ENCODE results near the gene DEK. TPM values are rescaled to one million over a fixed set of nuclear protein-coding genes. Genes with fewer than 3 reads are reported as not detected.

DEK gene
- total and polyA plus RNA-seq, 2 of the 13 experiments (the other 11 are each of a cell fraction or from before 2014, with no cell fraction given) = 53.2 to 276 TPM

DNA sequence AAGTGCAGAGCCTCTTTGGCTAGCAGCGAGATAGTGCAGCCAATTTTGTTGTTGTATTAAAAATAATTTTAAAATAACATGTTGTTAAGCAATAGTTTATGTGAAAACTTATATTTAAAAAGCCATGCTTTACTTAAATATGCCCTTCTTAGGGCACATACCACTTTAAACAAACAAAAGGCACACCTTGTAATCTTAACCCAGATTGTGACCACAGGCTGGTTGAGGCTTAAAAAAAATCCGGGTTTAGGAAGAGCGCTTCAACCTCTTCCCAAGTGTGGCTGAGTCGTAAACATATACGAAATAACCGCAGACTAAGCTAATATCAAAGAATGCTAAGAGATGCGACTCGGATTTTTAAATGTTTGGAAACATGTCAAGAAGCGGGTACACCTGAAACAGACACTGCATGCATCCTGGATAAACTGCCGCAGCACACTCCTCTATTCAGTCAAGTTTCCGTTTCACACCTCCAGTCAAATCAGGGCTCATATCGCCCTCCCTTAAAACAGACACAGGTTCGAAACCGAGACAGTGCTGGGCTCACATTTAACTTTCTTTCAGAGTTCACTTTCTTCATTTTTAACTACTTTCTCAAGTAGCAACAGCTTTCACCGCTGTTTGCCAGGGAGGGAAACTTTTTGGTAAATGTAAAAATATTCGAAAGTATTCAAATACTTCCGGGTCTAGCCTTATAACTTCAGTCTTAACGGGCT is 1.5 kb downstream of the DEK start:
- H3K27me3 ChIP-seq (ENCODE audit: control insufficient read depth in 1 of 2, insufficient read depth in 2 of 2, low read length in 2 of 2) = no peaks in the 10 kb centered on the region; a peak in 1 of 5 replicates
- CTCF ChIA-PET (ENCODE audit: low intra/inter-chr PET ratio, low total read pairs) = no interaction called here
- TF ChIP-seq MAZ (IDR thresholded peaks at IDR 0.05; ENCODE audit: borderline replicate concordance, low read depth, low read length) (no peak), MAZ (CRISPR knock-in tag; IDR thresholded peaks at IDR 0.05; ENCODE audit: low read depth) (no peak), ZNF296 (CRISPR knock-in tag; conservative IDR thresholded peaks at IDR 0.05) (no peak), ZSCAN29 (CRISPR knock-in tag; conservative IDR thresholded peaks at IDR 0.05) (peak; percentile 79; the same call in 1 of the 2 replicates), HDAC2 (CRISPR knock-in tag; IDR thresholded peaks at IDR 0.05) (no peak), SMAD3 (CRISPR knock-in tag; IDR thresholded peaks at IDR 0.05) (no peak), ELF3 (CRISPR knock-in tag; IDR thresholded peaks at IDR 0.05) (peak; percentile 20; the same call in 1 of the 2 replicates), ZNF777 (CRISPR knock-in tag; IDR thresholded peaks at IDR 0.05) (no peak), POGZ (CRISPR knock-in tag; IDR thresholded peaks at IDR 0.05) (peak; percentile 16; the same call in 1 of the 2 replicates), NR2C2 (CRISPR knock-in tag; IDR thresholded peaks at IDR 0.05; ENCODE audit: borderline replicate concordance) (no peak), ISL2 (CRISPR knock-in tag; IDR thresholded peaks at IDR 0.05) (no peak)
- TF ChIP-seq, protein P1, sequence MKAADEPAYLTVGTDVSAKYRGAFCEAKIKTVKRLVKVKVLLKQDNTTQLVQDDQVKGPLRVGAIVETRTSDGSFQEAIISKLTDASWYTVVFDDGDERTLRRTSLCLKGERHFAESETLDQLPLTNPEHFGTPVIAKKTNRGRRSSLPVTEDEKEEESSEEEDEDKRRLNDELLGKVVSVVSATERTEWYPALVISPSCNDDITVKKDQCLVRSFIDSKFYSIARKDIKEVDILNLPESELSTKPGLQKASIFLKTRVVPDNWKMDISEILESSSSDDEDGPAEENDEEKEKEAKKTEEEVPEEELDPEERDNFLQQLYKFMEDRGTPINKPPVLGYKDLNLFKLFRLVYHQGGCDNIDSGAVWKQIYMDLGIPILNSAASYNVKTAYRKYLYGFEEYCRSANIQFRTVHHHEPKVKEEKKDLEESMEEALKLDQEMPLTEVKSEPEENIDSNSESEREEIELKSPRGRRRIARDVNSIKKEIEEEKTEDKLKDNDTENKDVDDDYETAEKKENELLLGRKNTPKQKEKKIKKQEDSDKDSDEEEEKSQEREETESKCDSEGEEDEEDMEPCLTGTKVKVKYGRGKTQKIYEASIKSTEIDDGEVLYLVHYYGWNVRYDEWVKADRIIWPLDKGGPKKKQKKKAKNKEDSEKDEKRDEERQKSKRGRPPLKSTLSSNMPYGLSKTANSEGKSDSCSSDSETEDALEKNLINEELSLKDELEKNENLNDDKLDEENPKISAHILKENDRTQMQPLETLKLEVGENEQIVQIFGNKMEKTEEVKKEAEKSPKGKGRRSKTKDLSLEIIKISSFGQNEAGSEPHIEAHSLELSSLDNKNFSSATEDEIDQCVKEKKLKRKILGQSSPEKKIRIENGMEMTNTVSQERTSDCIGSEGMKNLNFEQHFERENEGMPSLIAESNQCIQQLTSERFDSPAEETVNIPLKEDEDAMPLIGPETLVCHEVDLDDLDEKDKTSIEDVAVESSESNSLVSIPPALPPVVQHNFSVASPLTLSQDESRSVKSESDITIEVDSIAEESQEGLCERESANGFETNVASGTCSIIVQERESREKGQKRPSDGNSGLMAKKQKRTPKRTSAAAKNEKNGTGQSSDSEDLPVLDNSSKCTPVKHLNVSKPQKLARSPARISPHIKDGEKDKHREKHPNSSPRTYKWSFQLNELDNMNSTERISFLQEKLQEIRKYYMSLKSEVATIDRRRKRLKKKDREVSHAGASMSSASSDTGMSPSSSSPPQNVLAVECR (CRISPR knock-in tag; IDR thresholded peaks at IDR 0.05; ENCODE audit: borderline replicate concordance) = no peak
- TF ChIP-seq, protein P2, sequence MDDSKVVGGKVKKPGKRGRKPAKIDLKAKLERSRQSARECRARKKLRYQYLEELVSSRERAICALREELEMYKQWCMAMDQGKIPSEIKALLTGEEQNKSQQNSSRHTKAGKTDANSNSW (CRISPR knock-in tag; IDR thresholded peaks at IDR 0.05; ENCODE audit: borderline replicate concordance) = no peak
- TF ChIP-seq, protein P3, sequence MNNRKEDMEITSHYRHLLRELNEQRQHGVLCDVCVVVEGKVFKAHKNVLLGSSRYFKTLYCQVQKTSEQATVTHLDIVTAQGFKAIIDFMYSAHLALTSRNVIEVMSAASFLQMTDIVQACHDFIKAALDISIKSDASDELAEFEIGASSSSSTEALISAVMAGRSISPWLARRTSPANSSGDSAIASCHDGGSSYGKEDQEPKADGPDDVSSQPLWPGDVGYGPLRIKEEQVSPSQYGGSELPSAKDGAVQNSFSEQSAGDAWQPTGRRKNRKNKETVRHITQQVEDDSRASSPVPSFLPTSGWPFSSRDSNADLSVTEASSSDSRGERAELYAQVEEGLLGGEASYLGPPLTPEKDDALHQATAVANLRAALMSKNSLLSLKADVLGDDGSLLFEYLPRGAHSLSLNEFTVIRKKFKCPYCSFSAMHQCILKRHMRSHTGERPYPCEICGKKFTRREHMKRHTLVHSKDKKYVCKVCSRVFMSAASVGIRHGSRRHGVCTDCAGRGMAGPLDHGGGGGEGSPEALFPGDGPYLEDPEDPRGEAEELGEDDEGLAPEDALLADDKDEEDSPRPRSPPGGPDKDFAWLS (CRISPR knock-in tag; IDR thresholded peaks at IDR 0.05; ENCODE audit: borderline replicate concordance) = no peak
- TF ChIP-seq, protein P4, sequence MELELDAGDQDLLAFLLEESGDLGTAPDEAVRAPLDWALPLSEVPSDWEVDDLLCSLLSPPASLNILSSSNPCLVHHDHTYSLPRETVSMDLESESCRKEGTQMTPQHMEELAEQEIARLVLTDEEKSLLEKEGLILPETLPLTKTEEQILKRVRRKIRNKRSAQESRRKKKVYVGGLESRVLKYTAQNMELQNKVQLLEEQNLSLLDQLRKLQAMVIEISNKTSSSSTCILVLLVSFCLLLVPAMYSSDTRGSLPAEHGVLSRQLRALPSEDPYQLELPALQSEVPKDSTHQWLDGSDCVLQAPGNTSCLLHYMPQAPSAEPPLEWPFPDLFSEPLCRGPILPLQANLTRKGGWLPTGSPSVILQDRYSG (CRISPR knock-in tag; IDR thresholded peaks at IDR 0.05) = 0 out of 2 replicates have a peak, but pooled peaks have one; percentile 46
- TF ChIP-seq, protein P5, sequence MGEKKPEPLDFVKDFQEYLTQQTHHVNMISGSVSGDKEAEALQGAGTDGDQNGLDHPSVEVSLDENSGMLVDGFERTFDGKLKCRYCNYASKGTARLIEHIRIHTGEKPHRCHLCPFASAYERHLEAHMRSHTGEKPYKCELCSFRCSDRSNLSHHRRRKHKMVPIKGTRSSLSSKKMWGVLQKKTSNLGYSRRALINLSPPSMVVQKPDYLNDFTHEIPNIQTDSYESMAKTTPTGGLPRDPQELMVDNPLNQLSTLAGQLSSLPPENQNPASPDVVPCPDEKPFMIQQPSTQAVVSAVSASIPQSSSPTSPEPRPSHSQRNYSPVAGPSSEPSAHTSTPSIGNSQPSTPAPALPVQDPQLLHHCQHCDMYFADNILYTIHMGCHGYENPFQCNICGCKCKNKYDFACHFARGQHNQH (CRISPR knock-in tag; IDR thresholded peaks at IDR 0.05) = no peak

More for the DNA sequence above, 1.5 kb downstream of the DEK start:
- POLR2A ChIA-PET = no interaction called here
- Histone ChIP-seq H3K4me3 (replicated peaks in 1 of 3; ENCODE audit: insufficient read depth in 1 of 3, low read depth in 2 of 3, low read length in 3 of 3) (peak overlapping the region; percentile 80 to 95 (median 90)), H3K4me1 (ENCODE audit: insufficient read depth, low read length) (peaks cover 70% of the 10 kb centered on the region), H3K79me2 (ENCODE audit: insufficient read depth, low read length) (peaks cover 62% of the 10 kb centered on the region), H3K27ac (ENCODE audit: extremely low read length, insufficient read depth, low read length) (peak overlapping the region; percentile 92), H3K9ac (ENCODE audit: insufficient read depth, low read depth, low read length) (peak overlapping the region; percentile 84), H2AFZ (ENCODE audit: low read length) (peak overlapping the region; percentile 21), H3K36me3 (replicated peaks in 1 of 2; ENCODE audit: control insufficient read depth in 1 of 2, insufficient read depth in 2 of 2, low read length in 2 of 2) (peaks cover 0 to 4% of the 10 kb centered on the region in 2 experiments; a peak in 4 of 5 replicates), H3K4me2 (ENCODE audit: low read depth, low read length) (peak overlapping the region; percentile 85), H4K20me1 (ENCODE audit: insufficient read depth, low read length) (peaks cover 29% of the 10 kb centered on the region), H3K9me3 (ENCODE audit: low read length) (no peaks in the 10 kb centered on the region)
- TSS peak; percentile 74 for BruUV-seq (replicated peaks)
- intact Hi-C loops (cut with micrococcal nuclease; ENCODE audit: unreplicated experiment) = no loop called here
- DNase-seq (ENCODE audit: low spot score) = peak; percentile 31
- FAIRE-seq = peak; percentile 47
- in situ Hi-C loops (cut with HindIII; ENCODE audit: extremely low pct_ligation_motif_present, low pct_unique_long_range_greater_than_20kb) = loop anchor here (25.0 kb wide), 1 partner anchor 1574 kb away; the partner anchor contains the start of gene ID4
- 9% methylated on average over 18 of the region's 18 CpGs for WGBS (ENCODE audit: low lambda C conversion rate)
- ATAC-seq = no peak
